NCI-H128 (cell line): ENCODE results near the gene C3orf38.
"Not testable (repeated sequence)": the region's sequence is repeated elsewhere in the genome, so short reads cannot be mapped to it uniquely, and the experiment has no call there.

ENCODE experiments used
- DNase-seq: peaks from one replicate; lab custom pipeline; 2025; ENCODE audit not compliant: unreplicated experiment; lab: John Stamatoyannopoulos, UW

The C3orf38 gene

GRCh38 chr3:88149509-88150362, at the start of gene C3orf38:
Gene C3orf38 (plus strand): TSS chr3:88149959. CDS start chr3:88150053, 94 bp downstream.
- peak; percentile 78 for DNase-seq

- no peak for DNase-seq
Observed at GRCh38 chr3:88101142-88101541, 48.6 kb upstream of the C3orf38 start.

DNA sequence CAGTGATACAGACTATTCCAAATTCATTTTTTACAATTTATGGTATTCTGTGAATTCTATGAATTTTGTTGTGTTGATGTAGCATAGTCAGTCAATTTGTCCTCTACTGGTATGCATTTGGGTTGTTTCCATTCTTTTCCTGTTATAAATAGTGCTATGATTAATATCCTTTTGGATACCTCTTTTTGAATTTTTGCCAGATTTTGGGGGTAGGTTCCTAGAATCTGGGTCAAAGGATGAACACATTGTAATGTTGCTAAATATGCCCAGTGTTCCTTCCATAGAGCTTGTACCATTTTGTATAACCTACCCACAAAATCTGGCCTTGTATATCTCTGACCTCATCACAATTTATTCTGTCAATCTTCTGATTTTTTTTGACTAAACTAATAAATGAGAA, 44.4 kb upstream of the C3orf38 start:
- DNase-seq = no peak

DNA sequence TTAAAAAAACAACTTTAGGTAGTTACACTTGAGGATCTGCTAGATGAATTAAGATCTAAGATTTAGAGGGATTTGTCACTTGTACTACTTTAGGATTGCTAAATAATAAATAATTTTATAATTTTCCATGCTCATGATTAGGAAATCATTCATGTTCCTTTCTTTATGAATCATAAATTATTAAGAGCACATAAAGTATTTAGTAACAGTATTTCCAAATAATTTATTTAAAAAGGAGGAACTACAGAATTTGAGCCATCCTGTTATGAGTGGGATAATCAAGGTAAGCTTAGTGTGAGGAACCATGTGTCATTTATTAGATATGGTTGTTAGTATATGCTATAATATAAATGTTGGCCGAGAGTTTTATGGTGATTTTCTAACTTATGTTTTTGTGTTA, 37.5 kb upstream of the C3orf38 start:
- no peak for DNase-seq

DNA sequence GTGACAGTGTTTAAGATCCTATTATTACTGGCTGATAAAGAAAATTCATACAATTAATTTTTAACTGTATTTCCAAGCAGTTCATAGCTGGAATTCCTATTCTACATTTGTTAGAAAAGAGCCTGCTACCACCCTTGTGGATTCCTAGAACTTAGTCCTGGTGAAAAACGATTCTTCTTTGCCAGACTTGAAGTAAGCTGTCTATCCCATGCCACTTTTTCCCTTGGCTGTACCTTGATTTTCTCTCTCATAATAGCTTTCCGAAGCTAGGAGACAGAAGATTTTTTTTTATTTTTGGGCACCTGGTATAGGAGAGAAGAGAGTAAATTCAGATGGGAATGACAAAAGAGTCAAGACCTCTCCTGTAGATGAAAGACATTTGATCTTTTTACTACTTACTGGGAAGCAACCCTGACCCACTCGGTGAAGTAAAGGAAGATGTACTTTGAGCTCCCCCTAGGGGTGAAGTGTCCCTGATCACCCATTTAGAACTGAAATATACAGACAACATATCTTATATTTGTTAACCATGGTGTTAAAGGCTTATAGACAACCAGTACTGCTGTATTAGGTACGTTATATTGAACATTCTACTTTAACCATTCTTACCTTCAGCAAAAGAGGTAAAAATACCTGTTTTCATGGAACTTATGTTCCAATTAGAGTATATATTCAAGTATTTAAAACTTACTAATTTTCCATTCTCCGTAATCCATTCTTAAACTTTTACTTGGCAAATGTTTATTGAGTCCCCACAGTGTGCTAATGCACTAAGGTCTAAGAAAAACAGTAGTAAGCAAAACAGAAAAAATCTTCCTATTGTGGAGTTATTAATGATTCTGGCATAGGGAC, 36.2 kb upstream of the C3orf38 start:
- peak; percentile 7 for DNase-seq

DNA sequence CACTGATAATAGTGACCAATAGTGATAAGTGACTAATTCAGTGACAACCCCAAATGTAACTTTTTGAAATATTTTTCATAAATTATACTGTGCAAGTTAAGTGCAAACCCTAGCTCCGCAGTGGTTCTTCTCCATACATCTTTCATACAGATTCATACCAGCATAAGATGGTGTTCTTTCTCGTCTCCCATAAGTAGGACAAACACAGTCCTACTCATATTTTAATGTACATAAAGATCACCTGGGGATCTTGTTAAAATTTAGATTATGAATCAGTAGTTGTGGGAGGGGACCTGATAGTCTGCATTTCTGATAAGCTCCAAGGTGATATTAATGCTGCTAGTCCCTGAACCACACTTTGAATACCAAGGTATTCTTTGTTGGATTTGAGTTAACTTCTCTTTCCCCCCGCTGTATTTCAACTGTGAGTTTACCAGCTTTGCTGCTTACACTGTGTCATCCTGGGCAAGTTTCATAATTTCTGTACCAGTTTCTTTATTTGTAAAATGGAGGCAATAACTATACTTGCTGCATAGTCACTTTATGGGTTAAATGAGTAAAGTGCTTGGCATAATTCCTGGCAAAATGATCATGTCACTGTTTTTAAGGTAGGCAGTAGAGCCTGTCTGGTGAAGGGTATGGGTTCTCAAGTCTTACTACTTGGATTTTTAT, 34.7 kb upstream of the C3orf38 start:
- DNase-seq = no peak

GRCh38 chr3:88117683-88118082, 32.1 kb upstream of the C3orf38 start:
- DNase-seq = no peak

DNA sequence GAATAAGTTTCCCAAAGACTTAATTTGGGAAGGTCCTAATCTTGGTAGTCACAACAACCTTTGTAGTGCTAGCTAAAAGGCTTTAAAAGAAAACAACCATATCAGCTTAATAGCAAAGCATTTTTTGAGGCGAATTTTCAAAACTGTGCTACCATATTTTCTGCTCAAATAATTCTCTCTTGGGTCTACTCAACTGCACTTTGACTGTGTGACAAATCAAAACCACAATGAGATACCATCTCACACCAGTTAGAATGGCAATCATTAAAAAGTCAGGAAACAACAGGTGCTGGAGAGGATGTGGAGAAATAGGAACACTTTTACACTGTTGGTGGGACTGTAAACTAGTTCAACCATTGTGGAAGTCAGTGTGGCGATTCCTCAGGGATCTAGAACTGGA, 31.2 kb upstream of the C3orf38 start:
- not testable (repeated sequence) for DNase-seq

DNA sequence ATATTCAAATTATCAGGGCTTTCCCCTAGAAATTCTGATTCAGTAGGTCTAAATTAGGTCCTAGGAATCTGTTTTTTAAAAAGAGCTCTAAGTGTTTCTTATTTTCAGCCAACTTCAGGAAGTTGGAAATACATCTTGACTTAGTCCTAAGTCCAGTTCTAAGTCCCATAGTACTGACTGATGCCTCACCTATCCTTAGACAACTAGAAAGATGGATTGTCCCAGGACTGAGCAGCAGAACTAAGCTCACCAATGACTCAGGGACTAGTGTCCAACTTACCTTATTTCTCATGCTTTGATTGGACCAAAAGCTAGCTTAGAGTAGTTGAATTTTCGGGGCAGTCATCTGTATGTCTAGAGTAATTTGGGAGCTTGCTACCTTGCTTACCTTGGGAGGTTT, 26.2 kb upstream of the C3orf38 start:
- no peak for DNase-seq

- no peak for DNase-seq
Observed at GRCh38 chr3:88131695-88132094, 18.1 kb upstream of the C3orf38 start.

GRCh38 chr3:88132894-88133293, 16.9 kb upstream of the C3orf38 start:
- no peak for DNase-seq

GRCh38 chr3:88133711-88134263, 16.0 kb upstream of the C3orf38 start:
- no peak for DNase-seq

DNA sequence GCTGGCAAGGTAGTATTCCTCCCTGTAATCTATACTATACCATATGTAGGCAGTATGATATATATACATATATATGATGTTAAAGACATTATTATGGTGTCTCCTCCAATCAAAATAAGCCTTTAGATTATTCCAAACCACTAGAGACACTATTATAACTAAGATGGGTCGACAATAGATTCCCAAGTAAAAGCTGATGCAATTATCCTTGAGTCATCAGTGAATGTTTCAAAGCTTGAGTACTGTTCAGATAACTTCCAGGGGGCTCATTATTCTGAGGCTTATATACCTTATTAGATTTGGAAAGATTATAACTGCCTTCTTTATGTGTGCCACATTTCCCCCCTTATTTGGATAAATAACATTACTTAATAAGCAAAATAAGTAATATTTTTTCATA, 11.9 kb upstream of the C3orf38 start:
- DNase-seq = no peak

DNA sequence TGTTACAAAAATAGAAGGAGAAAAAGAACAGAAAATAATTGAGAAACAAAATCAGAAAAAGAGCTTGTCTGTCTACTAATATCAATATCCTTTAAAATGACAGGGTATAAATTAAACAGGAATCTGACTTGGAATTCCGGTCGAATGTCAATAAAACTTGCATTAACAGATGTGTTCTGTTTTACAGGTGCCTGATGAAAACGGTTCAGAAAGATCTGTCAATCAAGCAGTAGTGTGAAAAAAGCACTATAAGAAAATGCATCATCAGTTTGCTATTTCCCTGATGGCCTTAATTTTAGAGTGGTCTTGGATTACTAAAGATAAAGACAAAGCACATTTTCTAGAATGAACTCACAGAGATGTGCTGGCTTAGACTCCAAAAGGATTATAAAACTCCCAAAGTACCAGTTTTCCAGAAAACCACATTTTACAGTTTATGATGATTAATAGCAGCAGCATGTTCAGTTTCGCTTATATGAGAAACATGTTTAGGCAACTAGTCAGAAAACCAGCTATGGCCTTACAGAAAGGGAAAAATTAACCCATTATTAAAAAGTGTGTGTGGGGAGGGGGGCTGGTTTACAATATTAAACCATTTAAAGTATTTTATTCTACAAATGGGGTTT, 8.2 kb upstream of the C3orf38 start:
- no peak for DNase-seq

- DNase-seq = no peak
Observed at GRCh38 chr3:88142094-88142624, 7.6 kb upstream of the C3orf38 start.

GRCh38 chr3:88147261-88147660, 2.5 kb upstream of the C3orf38 start:
- no peak for DNase-seq

DNA sequence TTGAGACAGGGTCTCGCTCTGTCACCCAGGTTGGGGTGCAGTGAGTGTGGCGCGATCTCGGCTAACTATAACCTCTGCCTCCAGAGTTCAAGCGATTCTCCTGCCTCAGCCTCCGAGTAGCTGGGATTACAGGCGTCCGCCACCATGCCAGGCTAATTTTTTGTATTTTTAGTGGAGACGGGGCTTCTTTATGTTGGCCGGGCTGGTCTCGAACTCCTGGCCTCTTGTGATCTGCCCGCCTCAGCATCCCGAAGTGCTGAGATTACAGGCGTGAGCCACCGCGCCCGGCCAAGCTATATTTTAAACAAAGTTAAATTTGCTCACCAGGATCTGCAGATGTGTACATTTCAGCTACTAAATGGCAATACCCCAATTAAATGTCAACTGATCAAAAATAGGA, 1.1 kb upstream of the C3orf38 start:
- DNase-seq = no peak

DNA sequence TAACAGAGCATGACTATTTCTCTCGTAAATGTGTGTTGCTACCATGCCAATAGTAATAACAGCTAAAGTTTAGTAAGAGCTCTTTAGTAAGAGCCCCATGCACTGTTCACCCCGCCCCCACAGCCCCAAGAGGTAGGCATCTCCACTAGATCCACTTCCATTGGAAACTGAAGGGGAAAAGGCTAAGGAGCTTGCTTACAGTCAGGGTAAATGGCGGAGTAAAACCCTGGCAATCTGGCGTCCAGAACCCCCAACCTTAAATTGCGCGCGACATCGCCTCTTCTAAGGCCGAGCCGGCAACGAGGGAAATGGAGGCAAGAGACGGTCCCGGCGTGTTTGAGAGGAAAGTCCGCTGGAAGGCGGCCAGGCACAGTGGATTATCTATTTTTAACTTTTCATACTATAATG, 654 bp upstream of the C3orf38 start:
- no peak for DNase-seq

DNA sequence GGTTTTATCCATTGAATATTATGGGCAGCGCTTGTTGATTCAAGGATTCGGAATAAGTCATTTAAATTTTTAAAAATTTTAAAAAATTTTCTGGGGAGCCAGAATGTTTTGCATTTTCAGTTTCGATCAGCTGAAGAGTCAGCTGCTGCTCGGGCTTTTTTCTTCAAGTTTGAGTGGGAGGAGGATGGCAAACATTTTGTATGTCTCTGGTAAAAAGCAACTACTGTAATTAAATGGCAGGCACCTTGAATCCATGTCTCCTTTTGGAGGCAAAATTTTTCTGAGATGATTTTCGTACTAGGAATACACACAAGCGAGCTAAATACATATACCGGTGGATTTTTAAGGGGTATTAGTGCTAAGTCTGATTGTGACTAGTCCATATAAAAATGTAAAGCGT, 612 bp downstream of the C3orf38 start:
- DNase-seq = no peak

DNA sequence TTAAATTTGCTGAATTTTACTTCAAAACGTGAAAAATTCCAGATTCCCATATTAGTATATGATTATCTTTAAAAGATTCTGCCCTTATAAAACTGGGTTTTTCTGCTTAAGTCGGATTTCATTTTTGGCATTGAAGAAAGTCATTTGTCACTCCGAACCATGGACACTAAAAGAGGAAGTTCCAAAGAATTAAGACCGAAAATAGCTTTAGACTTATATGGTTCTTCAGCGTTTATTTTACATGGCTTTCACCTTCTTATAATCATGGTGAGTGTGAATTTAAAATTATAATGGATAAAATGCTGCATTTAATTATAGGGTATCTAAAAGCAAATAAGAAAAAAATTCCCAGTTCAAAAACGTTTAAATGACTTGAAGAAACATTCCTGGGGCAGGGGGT, 1.0 kb downstream of the C3orf38 start:
- no peak for DNase-seq

GRCh38 chr3:88151358-88151757, 1.6 kb downstream of the C3orf38 start:
- DNase-seq = no peak
